ENCODE measurements around the gene ATP2B3.
A peak's percentile ranks its signal among the peaks of the same experiment; 100 is the strongest.
"Not testable (repeated sequence)": the region's sequence is repeated elsewhere in the genome, so short reads cannot be mapped to it uniquely, and the experiment has no call there.

Gene ATP2B3

GRCh38 chrX:153592091-153592833 is 74.8 kb downstream of the ATP2B3 start:
- DNase-seq (ENCODE audit: low read depth in 1 of 2, low spot score in 1 of 2), result no peak

DNA sequence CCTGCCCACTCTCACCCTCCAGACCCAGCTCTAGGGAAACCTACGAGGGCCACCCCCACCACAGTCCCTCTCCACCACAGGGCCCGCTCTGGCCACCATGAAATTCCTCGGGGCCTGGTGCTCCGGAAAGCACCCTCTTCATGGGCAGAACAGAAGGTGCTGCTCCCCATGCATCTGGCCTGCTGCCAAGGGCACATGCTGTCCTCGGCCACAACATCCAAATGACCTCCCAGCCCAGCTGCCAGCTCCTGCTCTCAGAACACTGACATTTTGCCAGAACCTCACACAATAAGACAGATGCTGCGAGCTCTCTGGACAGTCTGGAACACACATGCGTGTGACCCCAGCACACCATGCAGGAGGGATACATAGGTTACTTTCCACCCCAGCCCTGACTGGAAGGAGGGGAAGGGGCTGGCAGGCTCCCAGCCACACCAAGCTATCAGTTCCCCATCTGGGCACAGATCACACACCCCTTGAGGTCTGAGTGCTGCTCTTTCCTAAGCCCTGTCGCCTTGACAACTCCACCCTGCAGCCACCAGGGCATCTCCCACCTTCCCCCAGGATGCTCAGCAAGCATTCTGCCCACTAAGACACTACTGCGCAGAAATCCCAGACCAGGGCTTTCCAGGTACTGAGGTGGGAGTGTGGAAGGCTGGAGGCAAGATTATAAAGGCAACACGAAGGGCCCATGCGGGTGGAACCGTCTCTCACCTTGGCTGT is 75.7 kb downstream of the ATP2B3 start:
- no peak for DNase-seq (ENCODE audit: low read depth in 1 of 2, low spot score in 1 of 2)

GRCh38 chrX:153593811-153594500 is 76.5 kb downstream of the ATP2B3 start:
- no peak for DNase-seq (ENCODE audit: low read depth in 1 of 2, low spot score in 1 of 2)

GRCh38 chrX:153595387-153595786 is 77.9 kb downstream of the ATP2B3 start:
- DNase-seq (ENCODE audit: low read depth in 1 of 2, low spot score in 1 of 2), result no peak

GRCh38 chrX:153595859-153596857 is 78.7 kb downstream of the ATP2B3 start:
- DNase-seq (ENCODE audit: low read depth in 1 of 2, low spot score in 1 of 2), result no peak

DNA sequence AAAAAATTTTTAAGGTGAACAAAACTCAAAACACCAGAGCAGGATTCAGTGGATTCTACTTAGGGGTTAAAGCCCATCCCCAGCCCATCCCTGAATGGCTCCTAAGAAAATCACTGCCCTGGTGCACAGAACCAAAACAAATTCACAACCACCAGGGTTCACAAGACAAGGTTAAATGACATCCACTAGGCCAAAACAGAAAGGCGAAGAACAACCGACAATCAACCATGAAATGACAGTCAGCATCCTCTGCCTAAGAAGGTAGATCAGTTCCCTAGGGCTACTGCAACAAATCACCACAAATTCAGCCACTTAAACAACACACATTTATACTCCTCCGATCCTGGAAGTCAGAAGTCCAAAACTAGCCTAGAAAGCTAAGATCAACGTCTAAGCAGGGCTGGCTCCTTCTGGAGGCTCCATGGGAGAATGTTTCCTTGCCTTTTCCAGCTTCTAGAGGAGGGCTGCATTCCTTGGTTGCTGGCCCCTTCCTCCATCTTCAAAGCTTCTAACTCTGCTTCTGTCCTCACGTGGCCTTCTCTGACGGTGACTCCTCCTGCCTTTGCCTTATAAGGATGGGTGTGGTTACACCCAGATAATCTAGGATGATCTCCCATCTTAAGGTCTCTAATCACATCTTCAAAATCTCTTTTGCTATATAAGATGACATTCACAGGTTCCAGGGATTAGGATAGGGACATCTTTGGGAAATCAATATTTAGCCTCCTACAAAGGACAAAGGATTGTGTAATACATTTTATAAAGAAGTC is 79.7 kb downstream of the ATP2B3 start:
- DNase-seq (ENCODE audit: low read depth in 1 of 2, low spot score in 1 of 2), result no peak

DNA sequence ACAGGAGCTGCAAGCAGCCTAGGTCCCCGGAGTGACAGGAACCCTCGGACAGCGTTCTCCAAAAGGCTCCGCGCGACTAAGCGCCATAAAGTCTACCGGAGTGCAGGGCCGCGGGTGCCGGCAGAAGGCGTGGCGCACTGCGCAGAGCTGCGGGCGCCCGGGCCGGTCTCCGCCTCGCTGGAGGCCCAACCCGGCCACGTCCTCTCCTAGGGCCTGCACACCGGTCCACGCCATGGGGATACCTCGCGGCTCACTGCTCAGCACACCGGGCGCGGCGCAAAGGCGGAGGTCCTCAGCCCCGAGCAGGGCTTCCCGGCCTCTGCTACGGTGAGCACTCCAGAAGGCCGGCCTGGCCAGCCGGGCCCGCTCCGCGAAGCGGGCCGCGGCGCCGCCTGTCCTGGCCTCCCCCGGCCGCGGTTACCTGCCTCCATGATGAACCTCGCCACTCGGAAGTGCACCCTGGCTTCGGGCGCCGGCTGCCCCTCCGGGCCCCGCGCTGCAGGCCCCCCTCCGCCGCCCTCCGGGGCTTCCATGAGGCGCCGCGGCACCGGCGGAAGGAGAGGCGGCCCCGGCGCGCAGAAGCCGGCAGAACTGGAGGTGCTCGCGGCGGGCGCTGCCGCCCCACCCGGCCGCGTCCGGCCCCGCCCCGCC is 81.2 kb downstream of the ATP2B3 start, which contains the start of gene CCNQ:
TSS of gene CCNQ (minus strand) at position 599 of the 651 bp plus-strand sequence. CDS start at position 533, 66 bp downstream.
- DNase-seq (ENCODE audit: low read depth in 1 of 2, low spot score in 1 of 2), result peak in 1 of 2 donors; percentile 11

GRCh38 chrX:153599192-153600031 is 82.0 kb downstream of the ATP2B3 start:
- DNase-seq (ENCODE audit: low read depth in 1 of 2, low spot score in 1 of 2), result peak; percentile 58 to 75

DNA sequence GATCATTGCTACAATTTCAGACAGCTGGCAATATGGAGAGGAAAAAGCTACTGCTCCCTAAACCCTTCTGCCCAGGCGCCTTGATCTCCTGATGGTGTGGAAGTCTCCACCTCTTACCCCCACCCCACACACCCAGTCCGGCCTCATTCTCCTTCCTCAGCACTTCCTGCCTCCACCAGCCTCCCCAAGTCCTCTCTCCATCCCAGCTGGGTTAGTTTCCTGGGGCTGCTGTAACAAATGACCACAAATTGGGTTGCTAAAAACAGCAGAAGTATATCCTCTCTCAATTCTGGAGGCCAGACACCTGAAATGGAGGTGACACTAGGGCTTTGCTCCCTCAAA is 82.6 kb downstream of the ATP2B3 start:
- no peak for DNase-seq (ENCODE audit: low read depth in 1 of 2, low spot score in 1 of 2)

DNA sequence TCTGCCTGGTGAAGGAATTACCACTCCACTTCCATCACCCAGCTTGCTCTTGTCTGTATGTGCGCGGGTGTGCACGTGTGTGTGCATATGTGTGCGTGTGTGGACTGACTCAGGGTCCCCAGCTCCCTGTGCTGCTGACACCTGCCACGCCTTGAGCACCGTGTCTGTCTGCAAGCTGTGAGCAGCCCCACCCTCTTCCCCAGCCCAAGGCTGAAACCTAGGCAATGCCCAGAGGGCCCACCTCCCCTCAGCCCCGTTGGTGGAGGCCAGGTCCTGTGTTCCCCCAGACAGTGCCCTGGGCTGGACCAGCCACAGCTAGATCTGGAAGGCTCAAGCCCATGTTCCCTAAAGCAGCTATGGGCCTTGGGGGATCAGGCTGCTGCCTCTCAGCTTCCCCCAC is 83.5 kb downstream of the ATP2B3 start:
- DNase-seq (ENCODE audit: low read depth in 1 of 2, low spot score in 1 of 2), result no peak

DNA sequence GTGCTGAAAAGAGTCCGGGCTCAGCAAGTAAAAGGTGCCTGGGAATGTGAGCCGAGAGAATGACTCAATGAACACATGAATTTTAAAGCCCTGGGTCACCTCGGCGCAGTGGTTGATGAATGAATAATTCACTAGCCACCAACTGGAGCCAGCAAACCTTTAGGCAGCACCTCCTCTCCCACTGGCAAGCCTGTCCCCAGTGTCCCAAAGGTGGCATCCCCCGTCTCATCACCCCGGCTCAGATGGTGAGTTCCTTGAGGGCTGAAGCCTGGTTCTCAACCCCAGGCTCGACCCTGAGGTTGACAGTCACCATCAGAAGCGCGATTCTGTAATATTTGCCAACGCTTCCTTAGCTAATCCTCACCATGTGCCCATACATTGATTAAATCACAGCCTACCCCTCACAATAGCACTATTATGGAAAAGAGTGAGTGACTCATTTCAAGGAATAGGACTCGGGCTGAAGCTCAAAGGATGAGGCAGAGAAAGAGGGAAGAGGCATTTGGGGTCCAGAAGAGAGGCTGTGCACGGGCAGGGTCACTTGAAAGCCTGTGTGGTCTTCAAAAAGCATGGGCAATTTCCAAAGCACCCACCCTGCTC is 84.2 kb downstream of the ATP2B3 start:
- DNase-seq (ENCODE audit: low read depth in 1 of 2, low spot score in 1 of 2), result no peak

DNA sequence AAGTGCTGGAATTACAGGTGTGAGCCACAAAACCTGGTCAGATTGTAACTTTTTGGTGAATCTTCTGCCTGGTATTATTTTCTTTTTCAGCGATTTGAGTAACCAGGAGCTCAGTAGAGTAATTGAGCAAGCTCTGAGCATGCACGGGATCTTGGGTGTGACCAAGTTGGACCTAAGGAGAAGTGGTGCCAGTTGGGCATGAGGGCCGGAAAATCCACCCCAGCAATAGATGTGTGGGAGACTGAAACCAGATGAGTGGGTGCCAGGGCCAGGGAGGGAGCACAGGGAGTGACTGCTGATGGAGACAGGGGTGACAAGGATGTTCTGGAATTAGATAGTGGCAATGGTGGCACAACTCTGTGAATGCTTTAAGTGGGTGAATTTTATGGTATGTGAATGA is 85.2 kb downstream of the ATP2B3 start:
- no peak for DNase-seq (ENCODE audit: low read depth in 1 of 2, low spot score in 1 of 2)

DNA sequence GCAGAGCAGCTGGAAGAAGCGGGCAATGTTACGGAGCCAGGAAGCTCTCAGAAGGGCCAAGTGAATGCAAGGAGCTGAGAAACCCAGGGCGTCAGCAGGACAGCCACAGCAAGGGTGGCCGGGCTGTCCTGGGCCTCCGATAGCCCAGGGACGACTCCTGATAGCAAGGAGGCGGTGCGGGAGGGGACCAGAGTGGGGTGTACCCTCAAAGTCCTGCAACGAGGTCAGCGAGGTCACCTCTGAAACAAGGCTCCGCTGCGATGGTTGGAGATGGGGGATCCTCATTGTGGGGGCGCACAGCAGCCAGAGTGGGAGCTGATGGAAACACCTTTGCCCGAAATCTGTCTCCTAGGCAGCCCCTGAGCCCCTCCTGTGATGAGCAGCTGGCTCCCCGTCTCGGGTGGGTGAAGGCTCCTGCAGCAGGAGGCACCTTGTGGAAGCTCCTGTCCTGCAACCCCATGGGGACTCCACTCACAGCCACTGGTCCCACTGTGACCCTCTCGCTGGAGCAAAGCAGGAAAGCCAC is 85.8 kb downstream of the ATP2B3 start:
- no peak for DNase-seq (ENCODE audit: low read depth in 1 of 2, low spot score in 1 of 2)

GRCh38 chrX:153604666-153605380 is 87.4 kb downstream of the ATP2B3 start:
- DNase-seq (ENCODE audit: low read depth in 1 of 2, low spot score in 1 of 2), result not testable (repeated sequence)

GRCh38 chrX:153606503-153606902 is 89.1 kb downstream of the ATP2B3 start:
- DNase-seq (ENCODE audit: low read depth in 1 of 2, low spot score in 1 of 2), result no peak

- no peak for DNase-seq (ENCODE audit: low read depth in 1 of 2, low spot score in 1 of 2)
Measured at GRCh38 chrX:153608376-153608775, 90.9 kb downstream of the ATP2B3 start.

- no peak for DNase-seq (ENCODE audit: low read depth in 1 of 2, low spot score in 1 of 2)
Measured at GRCh38 chrX:153608806-153609205, 91.4 kb downstream of the ATP2B3 start.
